ENCODE measurements around the gene R3HCC1L. TPM values are rescaled to one million over a fixed set of nuclear protein-coding genes. Genes with fewer than 3 reads are reported as not detected.

R3HCC1L gene
- total RNA-seq, 5 donors from 2014 or later (not counting 1 experiment from before 2014, with no cell fraction given) = 21.5 to 23.4 (median 22.6) TPM

DNA sequence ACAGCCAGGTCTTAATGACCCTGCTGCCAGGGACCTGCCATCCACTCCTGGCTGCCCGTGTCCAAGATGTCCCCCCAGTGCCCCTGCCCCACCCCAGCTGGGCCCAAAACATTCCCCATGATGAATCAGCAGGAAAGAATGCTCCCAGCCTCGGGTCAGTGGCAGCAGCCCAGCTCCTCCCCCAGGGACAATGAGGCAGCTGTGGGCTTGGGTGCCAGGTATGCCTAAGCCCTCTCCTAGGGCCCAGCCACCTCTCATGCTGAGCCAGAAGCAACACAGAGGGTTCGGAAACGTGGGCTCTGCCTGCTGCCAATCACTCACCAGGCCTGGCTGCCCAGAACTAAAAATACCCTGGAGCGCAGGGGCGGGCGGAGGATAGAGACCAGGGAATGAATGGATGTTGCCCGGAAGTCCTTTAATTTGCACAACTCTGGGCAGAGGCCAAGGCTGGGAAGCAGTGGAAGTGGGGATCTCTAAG, 135.0 kb downstream of the R3HCC1L start:
- DNase-seq (no peak), ATAC-seq (replicated peaks in 1 of 4) (no peak)
- Histone ChIP-seq H3K27me3 (replicated peaks in 1 of 2; ENCODE audit: control insufficient read depth in 2 of 2, extremely low read depth in 1 of 2, insufficient read depth in 2 of 2, low read length in 1 of 2) (peaks cover 0 to 67% of the 10 kb centered on the region in 2 experiments), H3K4me1 (ENCODE audit: control insufficient read depth in 1 of 2, extremely low read depth in 1 of 2, insufficient read depth in 2 of 2, low read length in 2 of 2) (peaks cover 0 to 14% of the 10 kb centered on the region in 2 experiments), H3K9me3 (no peaks in the 10 kb centered on the region), H3K36me3 (ENCODE audit: control insufficient read depth in 2 of 2, extremely low read depth in 1 of 2, insufficient read depth in 1 of 2, low read length in 1 of 2) (no peaks in the 10 kb centered on the region), H3K27ac (ENCODE audit: low read length) (no peak overlapping the region), H3K4me3 (ENCODE audit: control insufficient read depth in 1 of 2, extremely low read depth in 1 of 2, low read length in 1 of 2) (no peak overlapping the region)
- H3K9me3 Mint-ChIP-seq = no peaks in the 10 kb centered on the region
- H3K4me3 Mint-ChIP-seq = peak overlapping the region in 1 of 3 donors; percentile 79
- ChIA-PET POLR2A (no interaction called here), CTCF (no interaction called here)
- H3K4me1 Mint-ChIP-seq = peaks cover 1 to 5% (median 4%) of the 10 kb centered on the region in 3 donors
- H3K27ac Mint-ChIP-seq = no peak overlapping the region
- WGBS (ENCODE audit: insufficient coverage) = 71% methylated on average over 7 of the region's 8 CpGs
- H3K36me3 Mint-ChIP-seq = no peaks in the 10 kb centered on the region
- peaks cover 55 to 57% of the 10 kb centered on the region in 2 donors for H3K27me3 Mint-ChIP-seq

GRCh38 chr10:98270073-98270740, 135.8 kb downstream of the R3HCC1L start:
- Histone ChIP-seq H3K27me3 (replicated peaks in 1 of 2; ENCODE audit: control insufficient read depth in 2 of 2, extremely low read depth in 1 of 2, insufficient read depth in 2 of 2, low read length in 1 of 2) (peaks cover 0 to 62% of the 10 kb centered on the region in 2 experiments), H3K4me3 (ENCODE audit: control insufficient read depth in 1 of 2, extremely low read depth in 1 of 2, low read length in 1 of 2) (no peak overlapping the region), H3K4me1 (ENCODE audit: control insufficient read depth in 1 of 2, extremely low read depth in 1 of 2, insufficient read depth in 2 of 2, low read length in 2 of 2) (peaks cover 0 to 14% of the 10 kb centered on the region in 2 experiments), H3K27ac (ENCODE audit: low read length) (no peak overlapping the region), H3K36me3 (ENCODE audit: control insufficient read depth in 2 of 2, extremely low read depth in 1 of 2, insufficient read depth in 1 of 2, low read length in 1 of 2) (no peaks in the 10 kb centered on the region), H3K9me3 (no peaks in the 10 kb centered on the region)
- ATAC-seq (replicated peaks in 1 of 4) = no peak
- POLR2A ChIA-PET = interaction anchor here in 1 of 2 donors (0.6 kb wide), 1 partner anchor 1103 kb away, joined by 3 read pairs; no protein-coding TSS in a partner anchor
- H3K4me3 Mint-ChIP-seq = no peak overlapping the region
- 81% methylated on average over 5 of the region's 10 CpGs for WGBS (ENCODE audit: insufficient coverage)
- no peaks in the 10 kb centered on the region for H3K36me3 Mint-ChIP-seq
- DNase-seq = no peak
- H3K9me3 Mint-ChIP-seq = no peaks in the 10 kb centered on the region
- H3K4me1 Mint-ChIP-seq = peaks cover 1 to 5% (median 4%) of the 10 kb centered on the region in 3 donors
- H3K27ac Mint-ChIP-seq = no peak overlapping the region
- peaks cover 58% of the 10 kb centered on the region in 2 donors for H3K27me3 Mint-ChIP-seq
- CTCF ChIA-PET = no interaction called here

DNA sequence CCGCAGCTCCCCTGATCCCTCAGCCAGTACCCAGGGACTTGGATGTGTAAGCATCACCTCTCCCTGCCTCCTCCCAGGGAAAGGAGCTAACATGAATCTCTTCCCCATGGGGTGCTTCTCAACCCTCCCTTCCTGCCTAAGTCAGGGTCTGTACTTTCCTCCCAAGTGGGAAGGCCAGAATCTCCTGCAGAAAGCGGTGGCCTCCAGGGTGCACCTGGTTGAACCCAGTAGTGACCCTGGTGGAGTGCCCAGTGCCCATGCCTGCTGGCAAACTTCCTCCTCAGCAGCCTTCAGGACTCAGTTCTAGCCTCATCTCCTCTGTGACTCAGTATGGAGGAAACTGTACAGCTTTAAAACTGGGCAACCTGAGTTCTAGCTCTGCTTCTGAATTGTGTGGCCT, 136.3 kb downstream of the R3HCC1L start:
- DNase-seq (no peak), ATAC-seq (replicated peaks in 1 of 4) (no peak)
- no peak overlapping the region for H3K27ac Mint-ChIP-seq
- peaks cover 57 to 59% of the 10 kb centered on the region in 2 donors for H3K27me3 Mint-ChIP-seq
- H3K9me3 ChIP-seq = no peaks in the 10 kb centered on the region
- no peaks in the 10 kb centered on the region for H3K9me3 Mint-ChIP-seq
- CTCF ChIA-PET = no interaction called here
- H3K4me1 ChIP-seq (ENCODE audit: control insufficient read depth in 1 of 2, extremely low read depth in 1 of 2, insufficient read depth in 2 of 2, low read length in 2 of 2) = peaks cover 0 to 14% of the 10 kb centered on the region in 2 experiments
- H3K4me3 Mint-ChIP-seq = no peak overlapping the region
- H3K4me1 Mint-ChIP-seq = peaks cover 1 to 5% (median 4%) of the 10 kb centered on the region in 3 donors
- WGBS (ENCODE audit: insufficient coverage) = 100% methylated on average over 1 of the region's 2 CpGs
- POLR2A ChIA-PET = interaction anchor here in 1 of 2 donors (0.6 kb wide), 1 partner anchor 1102 kb away, joined by 3 read pairs; no protein-coding TSS in a partner anchor
- H3K27me3 ChIP-seq (replicated peaks in 1 of 2; ENCODE audit: control insufficient read depth in 2 of 2, extremely low read depth in 1 of 2, insufficient read depth in 2 of 2, low read length in 1 of 2) = peaks cover 0 to 63% of the 10 kb centered on the region in 2 experiments
- no peaks in the 10 kb centered on the region for H3K36me3 Mint-ChIP-seq
- H3K4me3 ChIP-seq (ENCODE audit: control insufficient read depth in 1 of 2, extremely low read depth in 1 of 2, low read length in 1 of 2) = no peak overlapping the region
- H3K27ac ChIP-seq (ENCODE audit: low read length) = no peak overlapping the region
- H3K36me3 ChIP-seq (ENCODE audit: control insufficient read depth in 2 of 2, extremely low read depth in 1 of 2, insufficient read depth in 1 of 2, low read length in 1 of 2) = no peaks in the 10 kb centered on the region

GRCh38 chr10:98272245-98272644, 137.8 kb downstream of the R3HCC1L start:
- no peak overlapping the region for H3K4me3 ChIP-seq (ENCODE audit: control insufficient read depth in 1 of 2, extremely low read depth in 1 of 2, low read length in 1 of 2)
- H3K27ac Mint-ChIP-seq = no peak overlapping the region
- no peak overlapping the region for H3K27ac ChIP-seq (ENCODE audit: low read length)
- H3K9me3 ChIP-seq = no peaks in the 10 kb centered on the region
- peaks cover 0 to 49% of the 10 kb centered on the region in 2 experiments for H3K27me3 ChIP-seq (replicated peaks in 1 of 2; ENCODE audit: control insufficient read depth in 2 of 2, extremely low read depth in 1 of 2, insufficient read depth in 2 of 2, low read length in 1 of 2)
- H3K4me1 Mint-ChIP-seq = peaks cover 1 to 5% (median 4%) of the 10 kb centered on the region in 3 donors
- no peak for ATAC-seq (replicated peaks in 1 of 4)
- 70% methylated on average over 4 of the region's 8 CpGs for WGBS (ENCODE audit: insufficient coverage)
- H3K9me3 Mint-ChIP-seq = no peaks in the 10 kb centered on the region
- H3K4me1 ChIP-seq (ENCODE audit: control insufficient read depth in 1 of 2, extremely low read depth in 1 of 2, insufficient read depth in 2 of 2, low read length in 2 of 2) = peaks cover 0 to 14% of the 10 kb centered on the region in 2 experiments
- H3K36me3 Mint-ChIP-seq = no peaks in the 10 kb centered on the region
- peaks cover 45 to 49% of the 10 kb centered on the region in 2 donors for H3K27me3 Mint-ChIP-seq
- H3K4me3 Mint-ChIP-seq = no peak overlapping the region
- H3K36me3 ChIP-seq (ENCODE audit: control insufficient read depth in 2 of 2, extremely low read depth in 1 of 2, insufficient read depth in 1 of 2, low read length in 1 of 2) = no peaks in the 10 kb centered on the region
- ChIA-PET POLR2A (no interaction called here), CTCF (no interaction called here)
- DNase-seq = no peak

GRCh38 chr10:98272656-98273055, 138.2 kb downstream of the R3HCC1L start:
- WGBS (ENCODE audit: insufficient coverage) = 84% methylated on average over 10 of the region's 10 CpGs
- POLR2A ChIA-PET = no interaction called here

GRCh38 chr10:98273057-98273850, 138.8 kb downstream of the R3HCC1L start:
- H3K27ac Mint-ChIP-seq = no peak overlapping the region
- H3K9me3 Mint-ChIP-seq = no peaks in the 10 kb centered on the region
- H3K9me3 ChIP-seq = no peaks in the 10 kb centered on the region
- no peak overlapping the region for H3K27ac ChIP-seq (ENCODE audit: low read length)
- peaks cover 0 to 2% (median 1%) of the 10 kb centered on the region in 3 donors for H3K4me1 Mint-ChIP-seq
- POLR2A ChIA-PET = no interaction called here
- no peak overlapping the region for H3K4me3 Mint-ChIP-seq
- no peak overlapping the region for H3K4me3 ChIP-seq (ENCODE audit: control insufficient read depth in 1 of 2, extremely low read depth in 1 of 2, low read length in 1 of 2)
- peaks cover 0 to 8% of the 10 kb centered on the region in 2 experiments for H3K4me1 ChIP-seq (ENCODE audit: control insufficient read depth in 1 of 2, extremely low read depth in 1 of 2, insufficient read depth in 2 of 2, low read length in 2 of 2)
- 56% methylated on average over 3 of the region's 9 CpGs for WGBS (ENCODE audit: insufficient coverage)
- ATAC-seq (replicated peaks in 1 of 4) (no peak), DNase-seq (no peak)
- no peaks in the 10 kb centered on the region for H3K36me3 Mint-ChIP-seq
- H3K27me3 ChIP-seq (replicated peaks in 1 of 2; ENCODE audit: control insufficient read depth in 2 of 2, extremely low read depth in 1 of 2, insufficient read depth in 2 of 2, low read length in 1 of 2) = peaks cover 0 to 41% of the 10 kb centered on the region in 2 experiments
- peaks cover 38 to 47% of the 10 kb centered on the region in 2 donors for H3K27me3 Mint-ChIP-seq
- CTCF ChIA-PET = no interaction called here
- H3K36me3 ChIP-seq (ENCODE audit: control insufficient read depth in 2 of 2, extremely low read depth in 1 of 2, insufficient read depth in 1 of 2, low read length in 1 of 2) = no peaks in the 10 kb centered on the region

More at GRCh38 chr10:98272656-98273055, 138.2 kb downstream of the R3HCC1L start:
- CTCF ChIA-PET = no interaction called here
- Mint-ChIP-seq H3K36me3 (no peaks in the 10 kb centered on the region), H3K4me3 (no peak overlapping the region), H3K27ac (no peak overlapping the region), H3K9me3 (no peaks in the 10 kb centered on the region), H3K4me1 (peaks cover 1 to 4% (median 3%) of the 10 kb centered on the region in 3 donors), H3K27me3 (peaks cover 41 to 49% of the 10 kb centered on the region in 2 donors)
- H3K27me3 ChIP-seq (replicated peaks in 1 of 2; ENCODE audit: control insufficient read depth in 2 of 2, extremely low read depth in 1 of 2, insufficient read depth in 2 of 2, low read length in 1 of 2) = peaks cover 0 to 45% of the 10 kb centered on the region in 2 experiments
- no peaks in the 10 kb centered on the region for H3K36me3 ChIP-seq (ENCODE audit: control insufficient read depth in 2 of 2, extremely low read depth in 1 of 2, insufficient read depth in 1 of 2, low read length in 1 of 2)
- H3K4me3 ChIP-seq (ENCODE audit: control insufficient read depth in 1 of 2, extremely low read depth in 1 of 2, low read length in 1 of 2) = no peak overlapping the region
- DNase-seq (no peak), ATAC-seq (replicated peaks in 1 of 4) (no peak)
- no peak overlapping the region for H3K27ac ChIP-seq (ENCODE audit: low read length)
- H3K4me1 ChIP-seq (ENCODE audit: control insufficient read depth in 1 of 2, extremely low read depth in 1 of 2, insufficient read depth in 2 of 2, low read length in 2 of 2) = peaks cover 0 to 11% of the 10 kb centered on the region in 2 experiments
- no peaks in the 10 kb centered on the region for H3K9me3 ChIP-seq

Measured in T-cell (primary cell).